Stimulated activated CD4-positive, alpha-beta T cell treated with anti-CD3 and anti-CD28 coated beads, Interleukin-15, amount 100 ng/mL, for 1 hour (primary cell): ENCODE results near the gene FREY1.

Source experiments
- DNase-seq, 2 donors: peaks; one replicate each; pipeline ENCODE4 v3.0.0-alpha.2; 2020; ENCODE audit warnings: low read depth in 1 of 2, low spot score in 1 of 2

The FREY1 gene

GRCh38 chr11:45906965-45907611 is at the start of gene FREY1:
Gene FREY1, minus strand, starts transcription at chr11:45907271. Its CDS starts 26 bp downstream, at chr11:45907245.
- DNase-seq, result no peak

- no peak for DNase-seq
Observed at GRCh38 chr11:45949992-45950407, 42.9 kb upstream of the FREY1 start.

DNA sequence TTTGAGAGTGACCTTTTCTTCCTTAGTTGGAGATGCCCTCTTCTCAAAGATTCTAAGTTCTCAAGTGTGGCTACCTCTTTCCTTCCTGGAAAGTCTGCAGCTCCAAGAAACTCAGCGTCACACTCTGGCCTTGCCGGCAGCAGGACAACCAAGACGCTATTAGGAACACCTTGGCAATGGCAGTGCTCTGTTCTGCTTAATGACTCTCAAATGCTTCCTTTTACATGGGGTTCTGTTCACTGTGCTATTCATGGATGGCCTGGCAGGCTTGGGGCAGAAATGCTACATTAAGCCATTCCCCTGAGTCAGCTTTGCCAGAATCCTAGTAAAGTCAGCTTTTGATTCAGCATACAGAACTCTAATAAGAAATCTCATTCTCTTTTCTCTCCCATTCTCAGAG is 41.3 kb upstream of the FREY1 start:
- DNase-seq, result no peak

DNA sequence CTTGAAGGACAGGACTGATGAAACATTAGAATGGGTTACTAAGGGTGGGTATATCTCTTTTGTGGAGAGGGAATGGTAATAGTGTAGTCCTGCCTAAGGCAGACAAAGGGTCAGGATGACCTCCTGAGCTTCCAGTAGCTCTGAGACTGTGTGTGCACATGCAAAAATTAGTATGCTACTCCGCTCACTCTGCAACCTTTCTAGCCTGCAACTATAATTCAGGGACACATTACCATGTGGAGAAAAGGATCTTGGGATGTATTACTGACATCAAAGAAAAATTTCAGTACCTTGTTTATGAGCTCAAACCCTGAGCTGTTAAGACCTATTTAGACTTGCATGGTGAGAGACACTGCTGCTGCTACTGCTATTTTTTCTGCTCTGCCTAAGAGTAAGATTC is 40.8 kb upstream of the FREY1 start:
- no peak for DNase-seq

GRCh38 chr11:45945397-45945999 is 38.4 kb upstream of the FREY1 start:
- DNase-seq, result no peak

DNA sequence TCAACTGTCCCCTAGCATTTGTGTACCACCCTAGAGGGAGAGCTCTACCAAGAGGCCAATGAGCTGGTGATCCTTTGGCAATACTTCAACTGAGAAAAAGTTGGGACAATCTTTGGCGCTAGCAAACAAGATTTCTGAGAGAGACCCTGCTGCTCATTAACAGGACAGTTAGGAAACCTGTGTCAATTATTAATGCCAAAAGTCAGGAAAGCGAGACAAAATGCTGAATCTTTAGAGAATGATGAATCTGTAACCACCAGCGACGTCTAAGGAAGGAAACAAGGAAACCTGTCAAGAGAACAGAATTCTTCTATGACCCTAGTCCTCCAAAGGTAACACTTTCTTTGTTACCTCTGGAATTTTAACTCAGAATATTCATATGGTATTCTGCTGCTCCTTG is 35.3 kb upstream of the FREY1 start:
- DNase-seq, result no peak

- DNase-seq, result no peak
Observed at GRCh38 chr11:45941285-45941684, 34.2 kb upstream of the FREY1 start.

DNA sequence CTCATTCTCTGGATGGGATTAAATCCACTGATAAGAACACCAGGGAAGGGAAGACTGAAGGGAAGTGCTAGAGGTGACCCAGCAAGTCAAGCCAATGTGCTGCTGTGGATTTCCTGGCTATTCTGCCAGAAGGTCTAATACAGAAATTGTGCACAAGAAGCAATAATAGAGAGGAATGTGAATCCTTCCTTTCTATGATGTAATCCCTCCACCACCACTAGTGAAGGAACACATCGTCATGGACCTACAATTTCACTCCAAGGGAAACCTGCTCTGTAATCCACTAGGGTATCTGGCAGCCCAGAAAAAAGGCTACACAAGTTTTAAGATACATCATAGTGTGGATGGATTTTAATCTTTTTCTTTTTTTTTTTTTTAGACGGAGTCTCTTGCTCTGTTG is 32.8 kb upstream of the FREY1 start:
- DNase-seq, result no peak

DNA sequence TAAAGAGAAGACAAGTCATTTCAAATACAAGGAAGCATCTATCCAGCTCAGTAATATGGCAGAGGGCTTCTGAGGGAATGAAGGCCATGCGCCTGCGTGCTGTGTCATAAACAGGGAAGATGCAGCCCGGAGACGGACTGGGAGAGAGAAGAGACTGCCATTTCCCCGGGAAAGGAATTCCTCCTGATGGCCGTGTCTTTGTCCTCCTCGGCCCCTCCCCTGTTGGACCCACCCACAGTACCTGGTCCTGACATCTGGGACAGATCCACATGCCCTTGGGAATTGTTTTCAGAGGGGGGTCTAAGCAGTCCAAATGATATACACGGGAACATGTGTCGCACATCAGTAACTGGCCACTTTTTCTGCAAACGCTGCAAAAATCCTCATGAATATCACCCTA is 30.8 kb upstream of the FREY1 start:
- DNase-seq, result no peak

DNA sequence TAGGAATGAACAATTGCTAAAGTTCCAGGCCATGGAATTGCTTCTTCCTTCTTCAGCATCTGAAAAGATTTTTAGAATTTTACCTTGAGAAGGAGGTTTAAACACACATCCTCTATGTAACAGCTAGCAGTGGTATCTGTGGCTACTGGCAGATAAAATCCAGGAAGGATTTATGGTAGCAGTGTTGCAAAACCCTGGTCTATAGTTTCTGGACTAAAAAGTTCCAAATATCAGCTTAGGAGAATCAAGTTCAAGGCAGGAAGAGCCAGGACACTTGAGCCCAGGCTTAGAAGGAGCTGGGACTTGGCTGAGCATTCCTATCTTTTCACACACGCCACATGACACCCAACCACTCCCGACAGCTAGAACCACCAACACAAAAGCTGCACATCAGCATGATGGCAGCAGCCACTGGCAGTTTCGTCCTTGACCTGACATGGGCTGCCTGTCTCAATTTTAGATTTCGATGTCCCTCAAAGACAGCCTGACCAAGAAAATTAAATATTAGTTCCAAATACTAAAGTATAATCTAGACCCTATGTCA is 29.5 kb upstream of the FREY1 start:
- DNase-seq, result no peak

DNA sequence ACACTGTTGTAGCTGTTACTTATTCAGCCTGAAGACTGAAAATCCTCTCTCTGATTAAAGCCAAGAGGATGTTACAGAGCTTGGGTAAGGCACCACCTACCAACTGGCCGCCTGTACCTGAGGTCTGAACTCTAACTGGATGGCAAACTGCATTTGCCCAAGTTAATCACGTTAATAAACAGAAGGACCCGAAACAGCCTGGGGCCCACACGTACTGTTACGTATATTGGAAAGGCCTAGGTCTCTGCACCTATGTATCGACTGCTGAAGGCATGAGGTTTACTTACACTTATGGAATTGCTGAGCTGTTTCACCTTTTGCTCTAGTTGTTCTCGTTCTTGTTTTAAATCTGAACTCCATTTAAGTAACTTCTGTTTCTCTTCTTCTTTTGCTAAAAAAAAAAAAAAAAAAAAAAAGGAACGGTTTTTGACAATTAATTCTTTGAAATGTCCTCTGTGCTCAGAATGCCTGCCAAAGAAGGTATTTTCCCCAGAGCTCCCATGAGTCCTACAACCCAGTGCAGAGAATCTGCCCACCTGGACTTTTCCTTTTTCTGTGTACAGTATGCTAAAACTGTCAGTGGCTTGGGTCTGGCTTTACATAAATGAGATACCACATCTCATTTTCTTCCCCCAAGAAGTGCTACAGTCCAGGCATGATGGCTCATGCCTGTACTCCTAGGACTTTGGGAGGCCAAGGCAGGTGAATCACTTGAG is 28.4 kb upstream of the FREY1 start:
- no peak for DNase-seq

DNA sequence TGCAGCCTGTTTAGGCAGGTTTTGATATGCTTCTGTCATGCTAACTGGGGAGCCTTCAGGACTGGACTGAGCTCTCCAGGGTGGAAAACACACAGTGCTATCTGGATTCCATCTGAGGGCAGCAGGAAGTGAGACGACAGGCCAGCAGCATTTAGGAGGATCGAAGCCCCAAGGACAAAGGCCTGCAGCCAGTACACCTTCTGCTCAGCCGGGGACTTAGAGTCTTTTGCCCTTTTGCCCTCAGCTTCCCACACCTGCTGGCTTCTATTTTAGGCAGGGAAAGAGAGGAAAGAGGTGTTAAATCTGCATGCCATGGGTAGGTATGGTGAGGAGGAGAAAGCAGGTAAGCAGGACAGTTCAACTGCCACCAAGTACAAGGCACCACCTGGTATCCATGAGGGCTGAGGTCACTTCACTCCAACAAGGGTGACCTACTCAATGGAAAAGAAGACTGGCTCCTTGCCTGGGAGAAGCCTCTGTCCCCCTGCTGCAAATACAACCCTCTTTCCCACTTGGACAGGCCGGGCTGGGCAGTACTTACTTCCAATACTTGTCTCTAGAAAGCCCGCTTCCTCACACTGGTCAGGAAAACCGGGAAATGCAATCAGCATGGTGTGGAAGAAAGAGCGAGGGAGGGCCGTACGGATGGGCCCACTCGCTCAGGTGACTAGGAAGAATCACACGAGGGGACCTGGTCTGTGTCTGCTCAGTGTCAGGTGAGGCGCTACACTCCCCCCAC is 27.7 kb upstream of the FREY1 start:
- DNase-seq, result no peak

GRCh38 chr11:45933846-45934579 is 26.9 kb upstream of the FREY1 start:
- DNase-seq, result no peak

- no peak for DNase-seq
Observed at GRCh38 chr11:45933131-45933831, 26.2 kb upstream of the FREY1 start.

GRCh38 chr11:45932217-45932616 is 25.1 kb upstream of the FREY1 start:
- no peak for DNase-seq

- DNase-seq, result no peak
Observed at GRCh38 chr11:45931739-45932138, 24.7 kb upstream of the FREY1 start.

DNA sequence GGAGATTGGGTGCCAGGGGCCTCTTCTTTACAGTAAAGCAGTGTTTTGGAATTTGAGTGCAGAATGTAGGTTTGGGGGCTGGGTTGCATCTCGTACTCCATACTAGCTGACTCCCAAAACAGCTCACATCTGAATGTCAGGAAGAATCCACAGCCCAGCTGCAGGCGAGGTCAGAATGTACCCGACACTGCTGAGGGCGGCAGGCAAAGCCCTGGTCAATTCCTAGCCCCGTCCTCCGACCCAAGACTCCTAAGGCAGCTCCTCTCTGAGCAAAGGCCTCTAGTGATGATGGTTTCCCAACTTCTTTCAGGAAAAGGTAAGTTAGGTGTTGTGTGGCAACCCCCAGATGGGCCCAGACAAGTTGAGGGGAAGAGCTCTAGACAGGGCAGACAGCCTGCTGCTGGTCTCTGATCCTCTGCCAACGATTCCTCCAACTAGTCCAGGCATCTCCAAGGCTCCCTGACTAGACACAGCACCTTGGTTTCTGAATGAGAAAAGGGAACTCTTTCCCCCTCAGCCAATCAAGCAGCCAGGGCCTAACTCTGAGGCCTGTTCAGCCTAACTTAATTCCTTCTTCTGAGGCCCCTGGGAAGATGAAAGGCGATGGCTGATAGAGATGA is 24.0 kb upstream of the FREY1 start:
- DNase-seq, result no peak

DNA sequence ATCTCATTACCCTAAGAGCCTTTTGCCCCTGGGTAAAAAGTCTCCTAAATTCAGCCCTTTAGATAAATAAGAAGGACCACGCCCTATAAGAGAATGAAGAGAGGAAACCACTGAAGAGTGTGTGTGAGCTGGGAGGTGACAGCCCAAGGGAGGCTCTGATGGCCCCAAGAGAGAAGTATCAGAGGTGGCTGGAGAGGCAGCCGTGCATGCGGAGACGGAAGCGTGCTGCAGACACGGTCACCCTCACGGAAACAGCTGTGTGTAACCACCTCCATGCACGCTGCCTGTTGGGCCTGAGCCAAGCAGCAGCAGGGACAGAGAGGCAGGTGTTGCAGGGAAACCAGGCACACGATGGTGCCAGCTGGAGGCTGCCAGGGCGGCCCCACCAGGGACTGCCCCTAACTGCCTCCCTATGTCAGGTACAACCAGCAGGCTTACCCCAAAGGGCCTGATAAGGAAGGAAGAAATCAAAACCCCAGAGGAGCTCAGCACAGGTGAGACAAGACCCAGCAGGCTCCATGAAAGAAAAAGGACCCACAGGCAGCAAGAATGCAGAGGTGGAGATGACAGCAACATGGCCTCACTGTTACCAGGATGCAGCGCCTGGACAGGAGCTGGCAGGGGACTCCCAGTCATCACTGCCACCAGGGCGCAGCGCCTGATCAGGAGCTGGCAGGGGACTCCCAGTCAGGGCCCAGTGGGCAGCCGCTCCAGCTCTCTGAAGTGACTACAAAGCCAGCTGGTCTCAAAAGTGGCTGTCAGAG is 23.1 kb upstream of the FREY1 start:
- no peak for DNase-seq

GRCh38 chr11:45929486-45930030 is 22.5 kb upstream of the FREY1 start:
- DNase-seq, result no peak
